NCI-H226 (cell line): ENCODE measurements around the gene ADPGK.

ENCODE experiments used
- DNase-seq: peaks from one replicate; pipeline ENCODE4 v3.0.0-alpha.2; 2015

Gene ADPGK

GRCh38 chr15:72787526-72787925 lies 4.0 kb upstream of the ADPGK start:
- DNase-seq, result no peak

- no peak for DNase-seq
Measured at GRCh38 chr15:72786676-72787345, 3.3 kb upstream of the ADPGK start.

- DNase-seq, result no peak
Measured at GRCh38 chr15:72786242-72786641, 2.7 kb upstream of the ADPGK start.

- no peak for DNase-seq
Measured at GRCh38 chr15:72785841-72786240, 2.3 kb upstream of the ADPGK start.

- DNase-seq, result no peak
Measured at GRCh38 chr15:72785432-72785831, 1.9 kb upstream of the ADPGK start.

GRCh38 chr15:72784456-72784876 lies 908 bp upstream of the ADPGK start:
- DNase-seq, result no peak

GRCh38 chr15:72783004-72783639 lies 436 bp downstream of the ADPGK start:
- peak; percentile 26 for DNase-seq

- DNase-seq, result no peak
Measured at GRCh38 chr15:72782274-72783003, 1.1 kb downstream of the ADPGK start.

GRCh38 chr15:72781631-72782030 lies 1.9 kb downstream of the ADPGK start:
- DNase-seq, result no peak

- no peak for DNase-seq
Measured at GRCh38 chr15:72778796-72779195, 4.8 kb downstream of the ADPGK start.

- no peak for DNase-seq
Measured at GRCh38 chr15:72774696-72775383, 8.7 kb downstream of the ADPGK start.

GRCh38 chr15:72771329-72771725 lies 12.2 kb downstream of the ADPGK start:
- no peak for DNase-seq

GRCh38 chr15:72770673-72771328 lies 12.8 kb downstream of the ADPGK start:
- DNase-seq, result no peak

- no peak for DNase-seq
Measured at GRCh38 chr15:72766780-72767179, 16.8 kb downstream of the ADPGK start.

GRCh38 chr15:72766025-72766424 lies 17.5 kb downstream of the ADPGK start:
- DNase-seq, result no peak

- DNase-seq, result no peak
Measured at GRCh38 chr15:72764656-72765055, 18.9 kb downstream of the ADPGK start.

- DNase-seq, result no peak
Measured at GRCh38 chr15:72760590-72761260, 22.8 kb downstream of the ADPGK start.

GRCh38 chr15:72758182-72758581 lies 25.4 kb downstream of the ADPGK start:
- peak; percentile 91 for DNase-seq

GRCh38 chr15:72754096-72754495 lies 29.5 kb downstream of the ADPGK start:
- DNase-seq, result no peak

GRCh38 chr15:72751751-72752455 lies 31.7 kb downstream of the ADPGK start:
- DNase-seq, result peak; percentile 27

GRCh38 chr15:72749700-72750099 lies 33.9 kb downstream of the ADPGK start:
- DNase-seq, result no peak

- no peak for DNase-seq
Measured at GRCh38 chr15:72740219-72740618, 43.3 kb downstream of the ADPGK start.
